Measurements from ENCODE around the gene ZNF335. TPM values are rescaled to one million over a fixed set of nuclear protein-coding genes. Genes with fewer than 3 reads are reported as not detected.
A peak's percentile ranks its signal among the peaks of the same experiment; 100 is the strongest.

Gene ZNF335
- total and polyA plus RNA-seq, 2 of the 13 experiments (the other 11 are each of a cell fraction or from before 2014, with no cell fraction given) = 9.7 to 13.7 TPM

GRCh38 chr20:45909336-45909808 is 62.6 kb downstream of the ZNF335 start (continued):
- TF ChIP-seq ARNTL (CRISPR knock-in tag; IDR thresholded peaks at IDR 0.05) (no peak), ZNF775 (CRISPR knock-in tag; IDR thresholded peaks at IDR 0.05; ENCODE audit: borderline replicate concordance) (no peak), RBFOX2 (IDR thresholded peaks at IDR 0.05; ENCODE audit: low read depth, low read length) (peak; percentile 45), SCMH1 (CRISPR knock-in tag; IDR thresholded peaks at IDR 0.05; ENCODE audit: borderline replicate concordance) (no peak), ZNF589 (CRISPR knock-in tag; conservative IDR thresholded peaks at IDR 0.05) (peak; percentile 87; the same call in 1 of the 2 replicates), HNF4A (CRISPR knock-in tag; IDR thresholded peaks at IDR 0.05) (peak; percentile 96), ZFY (CRISPR knock-in tag; IDR thresholded peaks at IDR 0.05) (peak; percentile 69; the same call in 1 of the 2 replicates), ERF (CRISPR knock-in tag; IDR thresholded peaks at IDR 0.05) (peak; percentile 71), ZNF781 (CRISPR knock-in tag; IDR thresholded peaks at IDR 0.05; ENCODE audit: borderline replicate concordance, not compliant biosample characterization) (no peak), ELF3 (CRISPR knock-in tag; IDR thresholded peaks at IDR 0.05) (peak; percentile 82), EP300 (IDR thresholded peaks at IDR 0.05; ENCODE audit: low read depth in 2 of 2, low read length in 2 of 2) (peak in 1 of 2 experiments; percentile 57; a peak in 1 of 4 replicates), EP300 (CRISPR knock-in tag; IDR thresholded peaks at IDR 0.05; ENCODE audit: borderline replicate concordance) (peak; percentile 25; the same call in 1 of the 2 replicates), ZNF761 (CRISPR knock-in tag; conservative IDR thresholded peaks at IDR 0.05) (no peak), TARDBP (CRISPR knock-in tag; IDR thresholded peaks at IDR 0.05) (peak; percentile 55; the same call in 1 of the 2 replicates), ZNF879 (CRISPR knock-in tag; IDR thresholded peaks at IDR 0.05) (no peak), NCOR1 (IDR thresholded peaks at IDR 0.05; ENCODE audit: borderline replicate concordance, low read length) (peak; percentile 70), AKAP8 (CRISPR knock-in tag; IDR thresholded peaks at IDR 0.05) (0 out of 2 replicates have a peak, but pooled peaks have one; percentile 22), ZFP36L1 (CRISPR knock-in tag; IDR thresholded peaks at IDR 0.05) (peak; percentile 12; the same call in 1 of the 2 replicates), ZNF552 (CRISPR knock-in tag; IDR thresholded peaks at IDR 0.05; ENCODE audit: borderline replicate concordance) (0 out of 2 replicates have a peak, but pooled peaks have one; percentile 67), ZNF639 (CRISPR knock-in tag; conservative IDR thresholded peaks at IDR 0.05) (no peak), SAP130 (CRISPR knock-in tag; IDR thresholded peaks at IDR 0.05; ENCODE audit: low read depth) (peak; percentile 87), NR2F1 (CRISPR knock-in tag; IDR thresholded peaks at IDR 0.05) (peak in 1 of 2 experiments; percentile 15; a peak in 1 of 4 replicates), ZNF556 (CRISPR knock-in tag; IDR thresholded peaks at IDR 0.05; ENCODE audit: borderline replicate concordance) (no peak; the same call in 1 of the 2 replicates), HOXA3 (CRISPR knock-in tag; IDR thresholded peaks at IDR 0.05) (peak; percentile 75; the same call in 1 of the 2 replicates)
- TF ChIP-seq, protein P1, sequence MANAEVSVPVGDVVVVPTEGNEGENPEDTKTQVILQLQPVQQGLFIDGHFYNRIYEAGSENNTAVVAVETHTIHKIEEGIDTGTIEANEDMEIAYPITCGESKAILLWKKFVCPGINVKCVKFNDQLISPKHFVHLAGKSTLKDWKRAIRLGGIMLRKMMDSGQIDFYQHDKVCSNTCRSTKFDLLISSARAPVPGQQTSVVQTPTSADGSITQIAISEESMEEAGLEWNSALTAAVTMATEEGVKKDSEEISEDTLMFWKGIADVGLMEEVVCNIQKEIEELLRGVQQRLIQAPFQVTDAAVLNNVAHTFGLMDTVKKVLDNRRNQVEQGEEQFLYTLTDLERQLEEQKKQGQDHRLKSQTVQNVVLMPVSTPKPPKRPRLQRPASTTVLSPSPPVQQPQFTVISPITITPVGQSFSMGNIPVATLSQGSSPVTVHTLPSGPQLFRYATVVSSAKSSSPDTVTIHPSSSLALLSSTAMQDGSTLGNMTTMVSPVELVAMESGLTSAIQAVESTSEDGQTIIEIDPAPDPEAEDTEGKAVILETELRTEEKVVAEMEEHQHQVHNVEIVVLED (CRISPR knock-in tag; IDR thresholded peaks at IDR 0.05; ENCODE audit: borderline replicate concordance) = no peak
- TF ChIP-seq, protein P2, sequence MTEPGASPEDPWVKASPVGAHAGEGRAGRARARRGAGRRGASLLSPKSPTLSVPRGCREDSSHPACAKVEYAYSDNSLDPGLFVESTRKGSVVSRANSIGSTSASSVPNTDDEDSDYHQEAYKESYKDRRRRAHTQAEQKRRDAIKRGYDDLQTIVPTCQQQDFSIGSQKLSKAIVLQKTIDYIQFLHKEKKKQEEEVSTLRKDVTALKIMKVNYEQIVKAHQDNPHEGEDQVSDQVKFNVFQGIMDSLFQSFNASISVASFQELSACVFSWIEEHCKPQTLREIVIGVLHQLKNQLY (CRISPR knock-in tag; IDR thresholded peaks at IDR 0.05) = peak; percentile 47; the same call in 1 of the 2 replicates
- TF ChIP-seq, protein P3, sequence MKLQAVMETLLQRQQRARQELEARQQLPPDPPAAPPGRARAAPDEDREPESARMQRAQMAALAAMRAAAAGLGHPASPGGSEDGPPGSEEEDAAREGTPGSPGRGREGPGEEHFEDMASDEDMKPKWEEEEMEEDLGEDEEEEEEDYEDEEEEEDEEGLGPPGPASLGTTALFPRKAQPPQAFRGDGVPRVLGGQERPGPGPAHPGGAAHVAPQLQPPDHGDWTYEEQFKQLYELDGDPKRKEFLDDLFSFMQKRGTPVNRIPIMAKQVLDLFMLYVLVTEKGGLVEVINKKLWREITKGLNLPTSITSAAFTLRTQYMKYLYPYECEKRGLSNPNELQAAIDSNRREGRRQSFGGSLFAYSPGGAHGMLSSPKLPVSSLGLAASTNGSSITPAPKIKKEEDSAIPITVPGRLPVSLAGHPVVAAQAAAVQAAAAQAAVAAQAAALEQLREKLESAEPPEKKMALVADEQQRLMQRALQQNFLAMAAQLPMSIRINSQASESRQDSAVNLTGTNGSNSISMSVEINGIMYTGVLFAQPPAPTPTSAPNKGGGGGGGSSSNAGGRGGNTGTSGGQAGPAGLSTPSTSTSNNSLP (IDR thresholded peaks at IDR 0.05; ENCODE audit: low read depth, low read length) = peak; percentile 41

Data from HepG2 (cell line).